Activated T-cell treated with anti-CD3 and anti-CD28 coated beads for 1 hour (primary cell): ENCODE measurements around the gene PPM1M.
"Not testable (repeated sequence)": the region's sequence is repeated elsewhere in the genome, so short reads cannot be mapped to it uniquely, and the experiment has no call there.

Source experiments
- DNase-seq: peaks from one replicate; pipeline ENCODE4 v3.0.0-alpha.2; 2020; ENCODE audit warnings: low read depth

PPM1M gene

GRCh38 chr3:52277972-52278509, 32.5 kb downstream of the PPM1M start:
- DNase-seq, result peak; percentile 54

DNA sequence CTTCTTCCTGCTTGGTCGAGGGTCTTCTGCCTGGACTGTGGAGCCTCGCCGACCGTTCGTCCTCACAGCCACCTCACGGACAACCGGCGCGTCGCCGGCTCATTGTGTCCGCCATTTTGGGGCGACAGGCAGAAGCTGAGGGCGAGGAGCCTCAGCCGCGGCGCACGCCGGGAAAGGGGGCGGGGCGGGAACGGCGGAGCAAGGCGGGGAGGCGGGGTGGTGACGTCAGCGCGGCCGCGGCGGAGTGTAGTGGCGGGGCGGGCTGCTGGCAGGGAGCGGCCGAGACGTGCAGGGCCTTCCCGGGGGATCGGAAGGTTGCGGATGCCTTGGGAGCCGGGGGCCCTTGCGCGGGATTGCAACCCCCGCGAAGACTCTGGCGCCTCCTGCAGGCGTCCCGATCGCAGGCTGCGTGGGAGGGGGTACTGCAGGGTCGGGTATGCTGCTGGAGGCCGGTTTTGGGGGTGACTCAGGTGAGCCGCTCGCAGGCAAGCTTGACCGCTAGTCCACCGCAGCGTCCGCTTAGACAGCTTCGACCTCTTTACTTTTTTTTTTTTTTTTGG, 33.0 kb downstream of the PPM1M start, which contains the start of gene WDR82:
Gene WDR82, minus strand, starts transcription at position 140 of the 560 bp plus-strand sequence. CDS start 288 bp downstream, outside the sequence.
- peak; percentile 97 for DNase-seq

DNA sequence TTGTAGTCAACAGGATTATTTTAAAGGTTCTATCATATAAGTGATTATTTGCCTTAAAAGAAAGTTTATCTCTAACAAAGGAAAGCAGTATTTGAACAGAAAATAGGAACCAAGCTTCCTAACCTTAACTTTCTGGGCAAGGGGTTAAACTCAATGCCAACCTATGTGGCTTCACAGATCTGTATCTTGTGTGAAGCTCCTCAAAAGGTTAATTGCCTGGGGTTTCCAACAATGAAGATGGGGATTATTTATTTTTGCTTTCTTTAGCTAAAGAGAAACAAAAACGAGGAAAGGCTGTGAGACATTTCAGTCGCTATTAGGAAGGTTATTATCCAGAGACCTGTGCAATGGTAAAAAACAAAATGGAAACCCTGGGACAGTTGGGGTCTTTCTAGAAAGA, 34.0 kb downstream of the PPM1M start:
- DNase-seq, result no peak

DNA sequence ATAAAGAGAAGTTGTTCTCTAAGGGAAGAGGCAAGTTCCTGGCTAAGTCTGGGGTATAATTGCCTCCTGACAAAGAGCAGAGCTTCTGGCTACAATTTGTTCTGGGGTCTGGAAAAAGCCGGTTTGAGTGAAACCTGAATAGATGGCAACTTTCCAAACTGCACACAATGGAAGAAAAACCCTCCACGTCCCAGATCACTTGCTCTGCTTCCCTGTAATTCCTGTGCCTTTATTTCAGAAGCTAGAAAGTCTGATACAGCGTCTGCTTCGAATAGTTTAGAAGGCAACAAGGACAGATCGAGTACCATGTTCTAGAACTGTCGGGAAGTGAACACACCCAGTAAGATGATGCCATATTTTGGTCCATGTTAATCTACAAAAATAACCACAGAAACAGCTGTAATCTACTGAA, 34.5 kb downstream of the PPM1M start:
- no peak for DNase-seq

DNA sequence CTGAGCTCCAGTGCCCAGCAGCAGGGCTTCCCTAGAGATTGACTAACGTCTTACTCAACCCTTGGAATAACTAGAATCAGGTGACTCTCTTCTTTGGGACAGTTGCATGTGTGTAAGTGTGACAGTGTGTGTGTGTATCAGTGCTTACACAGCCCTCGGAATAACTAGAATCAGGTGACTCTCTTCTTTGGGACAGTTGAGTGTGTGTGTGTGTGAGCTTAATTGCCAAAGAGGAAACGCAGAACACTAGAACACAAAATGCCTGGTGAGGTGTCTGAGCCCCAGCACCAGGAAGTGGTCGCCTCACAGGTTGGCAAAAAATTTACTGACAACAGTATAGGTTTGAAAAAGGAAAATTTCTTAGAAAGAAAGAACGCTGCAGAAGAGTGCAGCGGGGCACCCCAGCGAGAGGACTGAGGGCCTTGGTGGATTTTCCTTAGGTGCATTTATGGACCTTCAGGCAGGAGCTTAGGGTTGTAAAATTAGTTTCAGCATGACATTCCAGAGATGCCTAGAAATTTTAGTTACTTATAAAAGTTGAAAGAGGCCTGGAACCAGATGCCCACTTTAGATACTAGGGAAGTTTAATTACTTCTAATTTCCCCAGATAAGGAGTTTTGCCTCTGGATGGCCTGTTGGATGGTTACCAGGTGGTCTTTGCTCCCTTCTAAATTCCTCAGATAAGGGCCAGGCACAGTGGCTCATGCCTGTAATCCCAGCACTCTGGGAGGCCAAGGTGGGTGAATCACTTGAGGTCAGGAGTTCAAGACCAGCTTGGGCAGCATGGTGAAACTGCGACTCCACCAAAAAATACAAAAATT, 36.6 kb downstream of the PPM1M start:
- DNase-seq, result peak; percentile 29

- no peak for DNase-seq
These were observed 37.7 kb downstream of the PPM1M start for GRCh38 chr3:52283306-52283705.

DNA sequence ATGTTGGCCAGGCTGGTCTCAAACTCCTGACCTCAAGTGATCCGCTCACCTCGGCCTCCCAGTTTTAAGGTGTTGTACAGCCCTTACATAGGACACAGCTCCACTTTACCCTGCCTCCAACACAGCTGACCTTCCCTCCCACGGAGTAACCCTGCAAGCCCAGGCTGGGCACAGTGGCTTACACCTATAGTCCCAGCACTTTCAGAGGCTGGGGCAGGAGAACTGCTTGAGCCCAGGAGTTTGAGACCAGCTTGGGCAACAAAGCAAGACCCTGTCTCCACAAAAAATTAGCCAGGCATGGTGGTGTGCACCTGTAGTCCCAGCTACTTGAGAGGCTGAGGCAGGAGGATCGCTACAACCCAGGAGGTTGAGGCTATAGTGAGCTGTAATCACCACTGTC, 38.5 kb downstream of the PPM1M start:
- not testable (repeated sequence) for DNase-seq

DNA sequence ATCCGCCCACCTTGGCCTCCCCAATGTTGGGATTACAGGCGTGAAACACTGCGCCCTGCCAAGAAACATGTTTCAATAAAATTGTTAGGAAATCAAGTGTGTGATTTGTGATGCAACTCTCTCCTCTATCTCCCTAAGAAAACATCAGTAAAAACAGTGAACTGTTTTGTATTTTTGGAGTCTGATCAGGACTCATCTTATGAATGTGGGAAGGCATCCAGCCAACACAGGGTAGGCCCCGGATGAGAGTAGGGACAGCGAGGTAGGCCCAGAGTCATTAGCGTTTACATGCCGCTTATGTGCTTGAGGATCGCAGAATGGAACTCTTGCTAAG, 41.2 kb downstream of the PPM1M start:
- DNase-seq, result no peak

- DNase-seq, result no peak
These were observed 43.1 kb downstream of the PPM1M start for GRCh38 chr3:52288674-52289073.

DNA sequence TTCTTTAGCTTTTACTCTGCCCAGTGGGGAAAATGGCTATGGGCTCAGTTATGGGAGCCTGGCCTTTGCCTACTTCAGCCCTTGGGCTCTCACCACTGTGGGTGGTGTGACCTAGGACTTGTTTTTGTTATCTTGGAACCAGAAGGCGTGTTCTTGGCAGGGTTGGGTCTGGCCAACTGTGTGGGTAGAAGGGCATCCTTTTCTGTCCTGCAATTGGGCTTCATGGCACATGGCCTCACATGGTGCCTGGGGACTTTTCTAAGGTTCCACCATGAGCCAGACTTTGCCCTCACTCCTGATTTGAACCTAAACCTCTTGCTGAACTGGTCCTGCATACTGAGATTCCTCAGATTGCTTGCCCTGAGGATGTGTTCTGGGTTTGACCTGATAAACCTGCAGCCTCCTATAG, 43.8 kb downstream of the PPM1M start:
- no peak for DNase-seq

DNA sequence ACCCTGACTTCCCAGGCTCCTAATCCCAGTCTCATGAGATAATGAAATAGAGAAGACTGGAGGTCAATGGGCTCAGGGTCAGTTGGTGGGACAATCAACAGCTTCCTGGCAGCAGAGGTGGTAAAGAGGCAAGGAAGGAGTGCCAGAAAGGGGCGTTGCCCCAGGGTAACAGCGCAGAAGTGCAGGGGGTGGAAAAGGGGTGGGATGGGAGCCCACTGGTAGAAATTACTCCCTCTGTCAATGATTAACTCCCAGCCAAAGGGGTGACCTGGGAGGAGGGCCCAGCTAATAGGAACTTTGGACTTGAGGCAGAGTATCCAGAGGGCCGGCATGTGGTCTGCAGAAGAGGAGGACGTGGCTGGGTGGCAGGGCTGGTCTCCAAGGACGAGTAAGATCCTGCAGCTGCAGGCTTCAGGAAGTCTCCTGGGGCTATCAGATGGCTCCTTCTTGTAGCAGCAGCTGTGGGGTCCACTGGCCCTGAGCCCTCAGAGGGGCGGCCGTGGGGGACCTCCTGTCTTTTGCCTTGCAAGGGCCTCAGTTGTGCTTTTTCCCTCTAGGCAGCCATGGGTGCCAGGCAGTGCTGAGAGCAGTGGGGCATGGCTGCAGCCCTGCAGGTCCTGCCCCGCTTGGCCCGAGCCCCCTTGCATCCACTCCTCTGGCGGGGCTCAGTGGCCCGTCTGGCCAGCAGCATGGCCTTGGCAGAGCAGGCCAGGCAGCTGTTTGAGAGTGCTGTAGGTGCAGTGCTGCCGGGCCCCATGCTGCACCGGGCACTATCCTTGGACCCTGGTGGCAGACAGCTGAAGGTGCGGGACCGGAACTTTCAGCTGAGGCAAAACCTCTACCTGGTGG, 44.4 kb downstream of the PPM1M start:
- DNase-seq, result no peak

DNA sequence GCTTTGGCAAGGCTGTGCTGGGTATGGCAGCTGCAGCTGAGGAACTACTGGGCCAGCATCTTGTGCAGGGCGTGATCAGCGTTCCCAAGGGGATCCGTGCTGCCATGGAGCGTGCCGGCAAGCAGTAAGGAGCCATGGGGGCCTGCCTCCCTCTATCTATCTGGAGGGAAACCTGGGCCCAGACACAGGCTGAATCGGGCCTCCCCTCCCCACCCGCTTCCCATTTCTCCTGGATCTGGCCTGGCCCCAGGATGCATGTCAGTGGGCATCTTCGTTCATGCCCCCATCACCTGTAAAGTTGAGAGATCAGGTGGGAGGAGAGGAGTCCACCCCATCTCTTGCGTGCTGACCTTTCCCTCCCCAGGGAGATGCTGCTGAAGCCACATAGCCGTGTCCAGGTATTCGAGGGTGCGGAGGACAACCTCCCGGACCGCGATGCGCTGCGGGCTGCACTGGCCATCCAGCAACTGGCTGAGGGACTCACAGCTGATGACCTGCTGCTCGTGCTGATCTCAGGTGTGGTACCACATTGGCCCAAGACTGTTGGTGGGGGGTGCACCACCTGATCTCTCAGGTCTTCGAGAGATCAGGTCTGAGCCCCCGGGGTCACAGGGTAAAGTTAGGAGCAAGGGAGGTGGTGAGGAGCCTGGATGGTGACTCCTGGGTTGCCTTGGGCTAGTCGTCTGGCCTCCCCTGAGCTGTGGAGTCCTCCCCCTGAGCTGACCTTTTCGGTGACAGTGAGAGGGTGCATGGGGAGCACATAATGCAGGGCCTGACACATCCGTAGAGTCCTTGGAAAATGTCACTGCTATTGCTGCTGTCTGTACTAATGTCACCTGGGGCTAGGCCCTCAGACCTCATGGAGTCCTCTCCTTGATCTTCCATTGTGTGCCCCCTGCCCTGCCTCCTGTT, 45.3 kb downstream of the PPM1M start:
- no peak for DNase-seq

DNA sequence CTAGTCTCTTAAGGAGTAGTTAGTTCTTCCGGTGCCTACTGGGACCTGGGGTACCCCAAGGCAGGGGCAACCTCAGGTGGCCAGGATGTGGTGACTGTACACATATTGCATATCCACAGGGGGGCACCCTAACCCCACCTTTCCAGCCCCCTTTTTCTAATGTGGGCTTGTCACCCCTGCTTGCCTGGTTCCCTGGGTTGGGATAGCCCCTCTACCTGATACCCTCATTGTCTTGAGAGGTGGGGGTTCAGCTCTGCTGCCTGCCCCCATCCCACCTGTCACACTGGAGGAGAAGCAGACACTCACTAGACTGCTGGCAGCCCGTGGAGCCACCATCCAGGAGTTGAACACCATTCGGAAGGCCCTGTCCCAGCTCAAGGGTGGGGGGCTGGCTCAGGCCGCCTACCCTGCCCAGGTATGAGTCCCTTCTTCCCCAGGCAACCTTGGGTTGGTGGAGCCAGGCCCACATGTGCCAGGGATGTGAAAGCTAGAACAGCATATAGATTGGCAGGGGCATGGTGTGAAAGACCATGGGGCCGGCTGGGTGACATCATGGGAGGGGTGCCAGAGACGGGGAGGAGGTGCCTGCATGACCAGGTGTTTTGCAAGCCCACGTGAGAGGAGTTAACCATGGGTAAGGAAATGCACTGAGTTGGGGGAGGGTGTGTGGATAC, 46.1 kb downstream of the PPM1M start:
- DNase-seq, result peak; percentile 41

DNA sequence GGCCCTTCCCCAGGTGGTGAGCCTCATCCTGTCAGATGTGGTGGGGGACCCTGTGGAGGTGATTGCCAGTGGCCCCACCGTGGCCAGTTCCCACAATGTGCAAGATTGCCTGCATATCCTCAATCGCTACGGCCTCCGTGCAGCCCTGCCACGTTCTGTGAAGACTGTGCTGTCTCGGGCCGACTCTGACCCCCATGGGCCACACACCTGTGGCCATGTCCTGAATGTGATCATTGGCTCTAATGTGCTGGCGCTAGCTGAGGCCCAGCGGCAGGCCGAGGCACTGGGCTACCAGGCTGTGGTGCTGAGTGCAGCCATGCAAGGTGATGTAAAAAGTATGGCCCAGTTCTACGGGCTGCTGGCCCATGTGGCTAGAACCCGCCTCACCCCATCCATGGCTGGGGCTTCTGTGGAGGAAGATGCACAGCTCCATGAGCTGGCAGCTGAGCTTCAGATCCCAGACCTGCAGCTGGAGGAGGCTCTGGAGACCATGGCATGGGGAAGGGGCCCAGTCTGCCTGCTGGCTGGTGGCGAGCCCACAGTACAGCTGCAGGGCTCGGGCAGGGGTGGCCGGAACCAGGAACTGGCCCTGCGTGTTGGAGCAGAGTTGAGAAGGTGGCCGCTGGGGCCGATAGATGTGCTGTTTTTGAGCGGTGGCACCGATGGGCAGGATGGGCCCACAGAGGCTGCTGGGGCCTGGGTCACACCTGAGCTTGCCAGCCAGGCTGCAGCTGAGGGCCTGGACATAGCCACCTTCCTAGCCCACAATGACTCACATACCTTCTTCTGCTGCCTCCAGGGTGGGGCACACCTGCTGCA, 46.9 kb downstream of the PPM1M start:
- DNase-seq, result no peak

GRCh38 chr3:52293491-52294319, 48.1 kb downstream of the PPM1M start:
- DNase-seq, result no peak

GRCh38 chr3:52294320-52295150, 49.0 kb downstream of the PPM1M start:
- DNase-seq, result no peak

DNA sequence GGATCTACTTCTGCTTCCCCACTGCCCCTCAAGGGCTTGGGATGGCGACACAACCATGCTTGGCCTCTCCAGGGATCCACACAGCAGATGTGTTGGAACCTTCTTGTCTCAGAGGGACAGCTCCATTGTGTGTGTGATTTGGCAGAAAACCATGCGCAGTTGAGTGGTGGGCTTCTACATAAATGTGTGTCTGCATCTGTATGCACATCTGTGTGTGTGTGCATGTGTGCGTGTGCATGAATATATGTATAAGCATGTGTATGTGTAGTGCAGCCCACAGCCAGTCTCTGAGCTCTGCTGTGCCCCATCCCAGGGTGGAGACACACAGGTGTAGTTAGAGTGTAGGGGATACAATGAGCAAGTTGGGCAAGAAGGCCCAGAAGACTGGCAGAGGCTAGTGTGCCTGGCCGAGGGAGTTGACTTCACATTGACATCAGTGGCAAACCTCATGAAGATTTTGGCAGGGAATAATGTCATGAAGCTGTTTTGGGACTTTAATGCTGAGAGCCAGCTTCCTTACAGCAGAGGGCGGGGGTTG, 50.2 kb downstream of the PPM1M start:
- DNase-seq, result no peak
